ENCODE results near the gene TEN1.

TEN1 gene

DNA sequence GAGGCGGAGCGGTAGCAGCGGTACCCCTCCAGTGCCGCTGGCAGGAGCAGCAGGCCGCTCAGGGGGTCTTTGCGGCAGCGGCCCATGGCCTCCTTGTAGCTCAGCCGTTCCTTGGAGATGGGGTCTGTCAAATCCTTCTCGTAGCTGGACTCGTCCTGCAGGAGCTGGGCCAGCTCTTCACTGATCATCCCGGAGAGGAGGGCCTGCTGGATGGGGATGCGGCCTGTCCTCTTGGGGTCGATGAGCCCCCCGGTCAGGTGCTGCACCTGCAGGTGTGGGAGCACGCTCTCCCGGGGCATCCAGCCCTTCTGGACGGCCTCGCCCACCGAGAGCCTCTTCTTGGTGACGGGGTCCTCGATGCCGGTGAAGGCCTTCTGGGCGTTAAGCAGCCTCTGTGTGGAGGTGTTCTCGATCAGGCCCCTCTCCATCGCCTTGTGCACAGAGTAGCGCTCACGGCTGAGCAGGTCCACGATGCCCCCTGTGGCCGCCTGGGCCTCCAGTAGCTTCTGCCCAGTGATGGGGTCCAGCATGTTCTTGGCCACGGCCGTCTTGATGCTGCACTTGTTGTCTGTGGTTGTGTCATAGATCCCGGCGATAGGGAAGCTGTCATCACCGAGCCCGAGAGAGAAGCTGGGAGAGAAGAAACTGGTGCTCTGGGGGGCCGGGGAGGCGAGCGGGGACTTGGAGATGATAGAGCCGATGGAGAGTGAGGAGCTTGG is 28.2 kb downstream of the TEN1 start:
- DNase-seq (ENCODE audit: low read depth), result no peak
- no peak overlapping the region for H3K4me3 ChIP-seq (ENCODE audit: low read depth, low read length)
- TF ChIP-seq, protein P1, sequence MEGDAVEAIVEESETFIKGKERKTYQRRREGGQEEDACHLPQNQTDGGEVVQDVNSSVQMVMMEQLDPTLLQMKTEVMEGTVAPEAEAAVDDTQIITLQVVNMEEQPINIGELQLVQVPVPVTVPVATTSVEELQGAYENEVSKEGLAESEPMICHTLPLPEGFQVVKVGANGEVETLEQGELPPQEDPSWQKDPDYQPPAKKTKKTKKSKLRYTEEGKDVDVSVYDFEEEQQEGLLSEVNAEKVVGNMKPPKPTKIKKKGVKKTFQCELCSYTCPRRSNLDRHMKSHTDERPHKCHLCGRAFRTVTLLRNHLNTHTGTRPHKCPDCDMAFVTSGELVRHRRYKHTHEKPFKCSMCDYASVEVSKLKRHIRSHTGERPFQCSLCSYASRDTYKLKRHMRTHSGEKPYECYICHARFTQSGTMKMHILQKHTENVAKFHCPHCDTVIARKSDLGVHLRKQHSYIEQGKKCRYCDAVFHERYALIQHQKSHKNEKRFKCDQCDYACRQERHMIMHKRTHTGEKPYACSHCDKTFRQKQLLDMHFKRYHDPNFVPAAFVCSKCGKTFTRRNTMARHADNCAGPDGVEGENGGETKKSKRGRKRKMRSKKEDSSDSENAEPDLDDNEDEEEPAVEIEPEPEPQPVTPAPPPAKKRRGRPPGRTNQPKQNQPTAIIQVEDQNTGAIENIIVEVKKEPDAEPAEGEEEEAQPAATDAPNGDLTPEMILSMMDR (IDR thresholded peaks at IDR 0.05; ENCODE audit: insufficient read depth, low read depth, low read length, missing control alignments), result no peak

GRCh38 chr17:76007850-76008165 is 28.8 kb downstream of the TEN1 start:
- DNase-seq (ENCODE audit: low read depth), result no peak
- H3K4me3 ChIP-seq (ENCODE audit: low read depth, low read length), result no peak overlapping the region
- TF ChIP-seq, protein P1 (IDR thresholded peaks at IDR 0.05; ENCODE audit: insufficient read depth, low read depth, low read length, missing control alignments), result no peak

- DNase-seq (ENCODE audit: low read depth), result no peak
- no peak overlapping the region for H3K4me3 ChIP-seq (ENCODE audit: low read depth, low read length)
- TF ChIP-seq, protein P1 (IDR thresholded peaks at IDR 0.05; ENCODE audit: insufficient read depth, low read depth, low read length, missing control alignments), result no peak
Measured at GRCh38 chr17:76008208-76008607, 29.2 kb downstream of the TEN1 start.

- no peak overlapping the region for H3K4me3 ChIP-seq (ENCODE audit: low read depth, low read length)
- no peak for DNase-seq (ENCODE audit: low read depth)
- TF ChIP-seq, protein P1 (IDR thresholded peaks at IDR 0.05; ENCODE audit: insufficient read depth, low read depth, low read length, missing control alignments), result no peak
Measured at GRCh38 chr17:76008630-76009425, 29.8 kb downstream of the TEN1 start.

GRCh38 chr17:76009447-76009846 is 30.4 kb downstream of the TEN1 start:
- TF ChIP-seq, protein P1 (IDR thresholded peaks at IDR 0.05; ENCODE audit: insufficient read depth, low read depth, low read length, missing control alignments), result no peak
- H3K4me3 ChIP-seq (ENCODE audit: low read depth, low read length), result no peak overlapping the region
- no peak for DNase-seq (ENCODE audit: low read depth)

DNA sequence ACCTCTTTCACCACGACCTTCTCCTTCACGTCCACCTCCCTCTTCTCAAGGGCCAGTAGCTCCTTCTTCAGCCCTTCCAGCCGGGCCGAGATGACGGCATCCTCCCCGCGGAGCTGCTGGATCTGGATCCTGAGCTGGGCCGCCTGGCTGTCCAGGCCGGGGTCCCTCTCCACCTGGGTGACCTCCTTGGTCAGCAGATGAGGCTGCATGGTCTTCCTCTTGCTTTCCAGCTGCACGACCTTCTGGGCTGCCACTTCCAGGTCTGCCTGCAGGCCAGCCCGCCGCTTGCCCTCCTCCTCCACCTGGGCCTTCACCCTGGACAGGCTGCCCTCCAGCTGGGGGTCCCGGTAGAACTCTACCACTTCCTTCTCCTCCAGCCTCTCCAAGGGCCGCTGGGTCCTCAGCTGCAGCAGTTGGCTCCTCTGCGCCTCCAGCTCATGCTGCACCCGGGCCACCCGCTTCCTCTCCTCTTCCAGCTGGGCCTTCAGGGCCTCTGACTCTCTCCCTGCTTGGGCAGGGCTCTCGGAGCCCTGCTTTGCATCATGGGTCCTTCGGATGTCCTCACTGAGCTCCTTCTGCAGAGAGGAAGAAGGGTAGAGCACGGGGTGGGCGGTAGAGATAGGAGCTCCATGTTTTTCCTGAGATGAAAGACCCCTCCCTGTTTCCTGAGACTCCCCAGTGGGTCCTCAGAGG is 31.1 kb downstream of the TEN1 start:
- H3K4me3 ChIP-seq (ENCODE audit: low read depth, low read length), result no peak overlapping the region
- no peak for DNase-seq (ENCODE audit: low read depth)
- TF ChIP-seq, protein P1 (IDR thresholded peaks at IDR 0.05; ENCODE audit: insufficient read depth, low read depth, low read length, missing control alignments), result no peak

Data from GM12865 (cell line).